HCT116 (cell line): Measurements from ENCODE around the gene SMARCD1. TPM values are rescaled to one million over a fixed set of nuclear protein-coding genes. Genes with fewer than 3 reads are reported as not detected.

Source experiments
- ATAC-seq: fragments of 200-7000 bp; cut with Tn5 transposase; 2 replicates; pipeline ENCODE4 v1.9.1; 2020; ENCODE audit warnings: mild to moderate bottlenecking, moderate library complexity
- BruUV-seq: library from RNA; stranded (reverse); fragments of 400-500 nt; replicated peaks from 2 replicates; lab custom pipeline; 2021; lab: Mats Ljungman, UMichigan
- CTCF ChIA-PET: fragments of 300-600 bp; sonication (Branson Sonifier 250); formaldehyde crosslinking; loops from one replicate; lab custom pipeline; 2021; ENCODE audit warnings: antibody characterized with exemption; lab: Charles Lee
- POLR2A ChIA-PET: fragments of 300-600, 350-600 bp; sonication (Branson Sonifier 250); formaldehyde crosslinking; loops from one replicate; lab custom pipeline; 2021; ENCODE audit warnings: antibody characterized with exemption; lab: Charles Lee
- RAD21 ChIA-PET, 2 experiments: fragments of 300-600 bp; sonication (Branson Sonifier 250); formaldehyde crosslinking; loops; one replicate each; lab custom pipeline; 2023; ENCODE audit warnings: low total read pairs in 2 of 2; ENCODE audit not compliant: uncharacterized antibody in 2 of 2, unreplicated experiment in 2 of 2, low non-redundant PET in 1 of 2; lab: Charles Lee
- DNase-seq: peaks from one replicate; pipeline ENCODE4 v3.0.0-alpha.2; 2010; ENCODE audit warnings: low read depth, low spot score
- H2AFZ ChIP-seq: fragments of 200-600 bp; shearing (Covaris generic), sonication (generic); 2 replicates; pipeline ENCODE4 v1.6.1; 2017; ENCODE audit warnings: low read depth, mixed run types, mixed read lengths, antibody characterized with exemption, low read length; ENCODE audit not compliant: poor library complexity, severe bottlenecking
- H3K27ac ChIP-seq: 2 replicates; pipeline ENCODE4 v1.5.1; 2012; ENCODE audit warnings: low read depth, low read length
- H3K27me3 ChIP-seq: fragments of 200-600 bp; sonication (generic); 2 replicates; pipeline ENCODE4 v1.6.1; 2016; ENCODE audit warnings: mixed run types, low read length, mixed read lengths; ENCODE audit not compliant: insufficient read depth
- H3K36me3 ChIP-seq, 2 experiments: fragments of 200-500 bp in 1 of 2; fragments of 200-600 bp in 1 of 2; sonication (Bioruptor generic) in 1 of 2; sonication (generic) in 1 of 2; 2 replicates each; pipeline versions ENCODE4 v1.5.1 to v1.6.1; 2014 to 2016; ENCODE audit warnings: low read length in 2 of 2, inconsistent platforms in 1 of 2, mixed read lengths in 1 of 2, mixed run types in 1 of 2; ENCODE audit not compliant: insufficient read depth in 2 of 2, control insufficient read depth in 1 of 2
- H3K4me1 ChIP-seq, 2 experiments: fragments of 200-600 bp in 1 of 2; sonication (generic) in 1 of 2; 2 replicates each; pipeline versions ENCODE4 v1.5.1 to v1.6.1; 2012 to 2017; ENCODE audit warnings: low read length in 2 of 2, inconsistent platforms in 1 of 2, mild to moderate bottlenecking in 1 of 2, mixed read lengths in 1 of 2, mixed run types in 1 of 2, moderate library complexity in 1 of 2; ENCODE audit not compliant: insufficient read depth in 2 of 2, control insufficient read depth in 1 of 2
- H3K4me2 ChIP-seq: fragments of 200-600 bp; sonication (generic); 2 replicates; pipeline ENCODE4 v1.6.1; 2017; ENCODE audit warnings: mixed run types, low read length, mixed read lengths
- H3K4me3 ChIP-seq, 2 experiments: fragments of 200-600 bp in 1 of 2; sonication (generic) in 1 of 2; replicated peaks in 1 of 2; 2 replicates each; pipeline ENCODE4 v1.5.1; 2011 to 2016; ENCODE audit warnings: low read length in 2 of 2, control low read depth in 1 of 2, low read depth in 1 of 2, mild to moderate bottlenecking in 1 of 2, mixed read lengths in 1 of 2, mixed run types in 1 of 2
- H3K79me2 ChIP-seq: fragments of 200-600 bp; sonication (generic); 2 replicates; pipeline ENCODE4 v1.6.1; 2017; ENCODE audit warnings: mild to moderate bottlenecking, mixed run types, low read length, moderate library complexity, mixed read lengths; ENCODE audit not compliant: insufficient read depth
- H3K9ac ChIP-seq: fragments of 200-600 bp; sonication (generic); 2 replicates; pipeline ENCODE4 v1.6.1; 2016; ENCODE audit warnings: low read length, mixed read lengths
- H3K9me2 ChIP-seq: fragments of 200-600 bp; sonication (generic), shearing (Covaris generic); 2 replicates; pipeline ENCODE4 v1.6.1; 2017; ENCODE audit warnings: mixed run types, mild to moderate bottlenecking, moderate library complexity; ENCODE audit not compliant: insufficient read depth
- H3K9me3 ChIP-seq, 2 experiments: fragments of 200-500 bp in 1 of 2; fragments of 200-600 bp in 1 of 2; sonication (Bioruptor generic) in 1 of 2; sonication (generic) in 1 of 2; 2 replicates each; pipeline ENCODE4 v1.6.1; 2014 to 2017; ENCODE audit warnings: low read length in 2 of 2, mixed read lengths in 2 of 2, inconsistent platforms in 1 of 2, low read depth in 1 of 2, mild to moderate bottlenecking in 1 of 2, mixed run types in 1 of 2, moderate library complexity in 1 of 2; ENCODE audit not compliant: control insufficient read depth in 1 of 2, insufficient read depth in 1 of 2
- H4K20me1 ChIP-seq: fragments of 200-600 bp; sonication (generic), shearing (Covaris generic); 2 replicates; pipeline ENCODE4 v1.6.1; 2017; ENCODE audit warnings: mixed run types, mild to moderate bottlenecking, moderate library complexity; ENCODE audit not compliant: insufficient read depth
- CEBPB ChIP-seq: IDR thresholded peaks from 2 replicates; pipeline ENCODE4 v1.6.1; 2012; ENCODE audit warnings: low read depth
- CTCF ChIP-seq, 3 experiments: fragments of 200-600 bp in 1 of 3; sonication (generic) in 1 of 3; IDR thresholded peaks in 2 of 3; conservative IDR thresholded peaks in 1 of 3; 2 replicates each; pipeline ENCODE4 v1.5.1; 2012 to 2017; ENCODE audit warnings: low read depth in 2 of 3, low read length in 2 of 3, antibody characterized with exemption in 1 of 3, borderline replicate concordance in 1 of 3, control low read depth in 1 of 3, mild to moderate bottlenecking in 1 of 3, mixed read lengths in 1 of 3, mixed run types in 1 of 3, moderate library complexity in 1 of 3; ENCODE audit not compliant: insufficient read depth in 1 of 3
- EGR1 ChIP-seq: IDR thresholded peaks from 2 replicates; pipeline ENCODE4 v1.6.1; 2012; ENCODE audit warnings: low read depth
- ELF1 ChIP-seq: IDR thresholded peaks from 2 replicates; pipeline ENCODE4 v1.6.1; 2012; ENCODE audit warnings: low read depth, borderline replicate concordance
- EZH2 ChIP-seq: fragments of 200-600 bp; sonication (generic); IDR thresholded peaks from 2 replicates; pipeline ENCODE4 v1.6.1; 2017; ENCODE audit warnings: antibody characterized with exemption, mixed run types
- EZH2phosphoT487 ChIP-seq: fragments of 200-600 bp; IDR thresholded peaks from 2 replicates; pipeline ENCODE4 v1.6.1; 2018; ENCODE audit warnings: antibody characterized with exemption, borderline replicate concordance
- FOSL1 ChIP-seq: IDR thresholded peaks from 2 replicates; pipeline ENCODE4 v1.6.1; 2012; ENCODE audit warnings: low read depth
- JUND ChIP-seq: IDR thresholded peaks from 2 replicates; pipeline ENCODE4 v1.6.1; 2012
- MAX ChIP-seq: IDR thresholded peaks from 2 replicates; pipeline ENCODE4 v1.6.1; 2012
- POLR2A ChIP-seq: IDR thresholded peaks from 2 replicates; pipeline ENCODE4 v1.7.0; 2011; ENCODE audit warnings: borderline replicate concordance; ENCODE audit not compliant: insufficient read depth, insufficient read length; ENCODE audit errors: extremely low read depth
- POLR2AphosphoS5 ChIP-seq: IDR thresholded peaks from 2 replicates; pipeline ENCODE4 v1.6.1; 2011; ENCODE audit warnings: mild to moderate bottlenecking, low read depth, low read length, moderate library complexity
- SIN3A ChIP-seq: IDR thresholded peaks from 2 replicates; pipeline ENCODE4 v1.6.1; 2012; ENCODE audit warnings: low read depth
- TCF7L2 ChIP-seq: IDR thresholded peaks from 2 replicates; pipeline ENCODE4 v1.7.0; 2011; ENCODE audit warnings: borderline replicate concordance, inconsistent platforms; ENCODE audit not compliant: insufficient read depth, insufficient read length; ENCODE audit errors: extremely low read depth
- ZFX ChIP-seq: fragments of 450-650 bp; IDR thresholded peaks from 2 replicates; pipeline ENCODE4 v1.6.1; 2017
- intact Hi-C: fragments of 100-400 bp; cut with micrococcal nuclease; formaldehyde crosslinking; loops from 2 replicates; pipeline ENCODE4 v1.10.0; 2022
- total RNA-seq: library from RNA; stranded (reverse); gene quantifications from one replicate; pipeline ENCODE4 v1.2.1, GENCODE V29; 2021; ENCODE audit not compliant: unreplicated experiment
- TF ChIP-seq, protein P1 (sequence below): IDR thresholded peaks from 2 replicates; pipeline ENCODE4 v1.6.1; 2012; ENCODE audit warnings: low read depth
- TF ChIP-seq, protein P2 (sequence below): IDR thresholded peaks from 2 replicates; pipeline ENCODE4 v1.6.1; 2011; ENCODE audit warnings: mild to moderate bottlenecking, low read length, moderate library complexity; ENCODE audit not compliant: insufficient replicate concordance; ENCODE audit errors: extremely low read depth
- TF ChIP-seq, protein P3 (sequence below): IDR thresholded peaks from 2 replicates; pipeline ENCODE4 v1.6.1; 2012

SMARCD1 gene
- total RNA-seq, 1 experiment from 2014 or later = 64.8 TPM

GRCh38 chr12:50111693-50112455, 26.7 kb downstream of the SMARCD1 start, which contains the start of gene COX14:
Gene COX14, plus strand, starts transcription at chr12:50112236. Its CDS starts 7,808 bp downstream, at chr12:50120044.
- Histone ChIP-seq H3K27me3 (no peaks in the 10 kb centered on the region), H3K9ac (peak within 1 kb of the TSS; percentile 85), H3K4me1 (peaks cover 20 to 22% of the 10 kb centered on the region in 2 experiments), H3K4me3 (peak within 1 kb of the TSS; percentile 93 to 99), H3K9me3 (no peaks in the 10 kb centered on the region), H3K79me2 (peaks cover 40% of the 10 kb centered on the region), H3K27ac (peak within 1 kb of the TSS; percentile 77), H3K9me2 (no peaks in the 10 kb centered on the region), H2AFZ (no peak within 1 kb of the TSS), H3K4me2 (peak within 1 kb of the TSS; percentile 79), H3K36me3 (no peaks in the 10 kb centered on the region), H4K20me1 (no peaks in the 10 kb centered on the region)
- intact Hi-C loops = loop anchor here (2.0 to 5.0 kb wide), 2 partner anchors 55 to 200 kb away; partner anchors contain the start of gene CERS5
- CTCF ChIA-PET = interaction anchor here (0.7 to 3.8 kb wide), 32 partner anchors 8 to 813 kb away, joined by 3 to 33 read pairs (median 4); partner anchors contain the start of genes CERS5, GPD1, LIMA1 and SMARCD1
- DNase-seq (peak; percentile 99), ATAC-seq (peak; percentile 90)
- POLR2A ChIA-PET = interaction anchor here (0.6 to 2.8 kb wide), 13 partner anchors 8 to 370 kb away, joined by 3 to 20 read pairs (median 4); partner anchors contain the start of genes CERS5, GPD1, LIMA1 and SMARCD1
- RAD21 ChIA-PET = interaction anchor here (0.5 to 1.7 kb wide), 9 partner anchors 27 to 203 kb away, joined by 3 to 7 read pairs (median 3); partner anchors contain the start of genes CERS5 (in 1 of the 2) and SMARCD1 (in 1 of the 2)
- no TSS peak for BruUV-seq
- peak; percentile 83 to 94 (median 91); a peak in 5 of 6 replicates for TF ChIP-seq CTCF (IDR thresholded peaks at IDR 0.05 in 2 of 3, conservative IDR thresholded peaks at IDR 0.05 in 1 of 3; ENCODE audit: borderline replicate concordance in 1 of 3, insufficient read depth in 1 of 3, low read depth in 2 of 3, low read length in 2 of 3)
- TF ChIP-seq, protein P1, sequence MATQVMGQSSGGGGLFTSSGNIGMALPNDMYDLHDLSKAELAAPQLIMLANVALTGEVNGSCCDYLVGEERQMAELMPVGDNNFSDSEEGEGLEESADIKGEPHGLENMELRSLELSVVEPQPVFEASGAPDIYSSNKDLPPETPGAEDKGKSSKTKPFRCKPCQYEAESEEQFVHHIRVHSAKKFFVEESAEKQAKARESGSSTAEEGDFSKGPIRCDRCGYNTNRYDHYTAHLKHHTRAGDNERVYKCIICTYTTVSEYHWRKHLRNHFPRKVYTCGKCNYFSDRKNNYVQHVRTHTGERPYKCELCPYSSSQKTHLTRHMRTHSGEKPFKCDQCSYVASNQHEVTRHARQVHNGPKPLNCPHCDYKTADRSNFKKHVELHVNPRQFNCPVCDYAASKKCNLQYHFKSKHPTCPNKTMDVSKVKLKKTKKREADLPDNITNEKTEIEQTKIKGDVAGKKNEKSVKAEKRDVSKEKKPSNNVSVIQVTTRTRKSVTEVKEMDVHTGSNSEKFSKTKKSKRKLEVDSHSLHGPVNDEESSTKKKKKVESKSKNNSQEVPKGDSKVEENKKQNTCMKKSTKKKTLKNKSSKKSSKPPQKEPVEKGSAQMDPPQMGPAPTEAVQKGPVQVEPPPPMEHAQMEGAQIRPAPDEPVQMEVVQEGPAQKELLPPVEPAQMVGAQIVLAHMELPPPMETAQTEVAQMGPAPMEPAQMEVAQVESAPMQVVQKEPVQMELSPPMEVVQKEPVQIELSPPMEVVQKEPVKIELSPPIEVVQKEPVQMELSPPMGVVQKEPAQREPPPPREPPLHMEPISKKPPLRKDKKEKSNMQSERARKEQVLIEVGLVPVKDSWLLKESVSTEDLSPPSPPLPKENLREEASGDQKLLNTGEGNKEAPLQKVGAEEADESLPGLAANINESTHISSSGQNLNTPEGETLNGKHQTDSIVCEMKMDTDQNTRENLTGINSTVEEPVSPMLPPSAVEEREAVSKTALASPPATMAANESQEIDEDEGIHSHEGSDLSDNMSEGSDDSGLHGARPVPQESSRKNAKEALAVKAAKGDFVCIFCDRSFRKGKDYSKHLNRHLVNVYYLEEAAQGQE = no peak
- no peak for TF ChIP-seq EGR1
- TF ChIP-seq, protein P2, sequence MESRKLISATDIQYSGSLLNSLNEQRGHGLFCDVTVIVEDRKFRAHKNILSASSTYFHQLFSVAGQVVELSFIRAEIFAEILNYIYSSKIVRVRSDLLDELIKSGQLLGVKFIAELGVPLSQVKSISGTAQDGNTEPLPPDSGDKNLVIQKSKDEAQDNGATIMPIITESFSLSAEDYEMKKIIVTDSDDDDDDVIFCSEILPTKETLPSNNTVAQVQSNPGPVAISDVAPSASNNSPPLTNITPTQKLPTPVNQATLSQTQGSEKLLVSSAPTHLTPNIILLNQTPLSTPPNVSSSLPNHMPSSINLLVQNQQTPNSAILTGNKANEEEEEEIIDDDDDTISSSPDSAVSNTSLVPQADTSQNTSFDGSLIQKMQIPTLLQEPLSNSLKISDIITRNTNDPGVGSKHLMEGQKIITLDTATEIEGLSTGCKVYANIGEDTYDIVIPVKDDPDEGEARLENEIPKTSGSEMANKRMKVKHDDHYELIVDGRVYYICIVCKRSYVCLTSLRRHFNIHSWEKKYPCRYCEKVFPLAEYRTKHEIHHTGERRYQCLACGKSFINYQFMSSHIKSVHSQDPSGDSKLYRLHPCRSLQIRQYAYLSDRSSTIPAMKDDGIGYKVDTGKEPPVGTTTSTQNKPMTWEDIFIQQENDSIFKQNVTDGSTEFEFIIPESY = peak; percentile 46
- no peak for TF ChIP-seq CEBPB
- TF ChIP-seq MAX = peak; percentile 96
- peak; percentile 92 for TF ChIP-seq POLR2AphosphoS5
- peak; percentile 96; the same call in 1 of the 2 replicates for TF ChIP-seq ELF1
- TF ChIP-seq FOSL1 = no peak
- no peak for TF ChIP-seq EZH2
- TF ChIP-seq ZFX = peak; percentile 77; the same call in 1 of the 2 replicates
- peak; percentile 95; the same call in 1 of the 2 replicates for TF ChIP-seq SIN3A
- no peak for TF ChIP-seq EZH2phosphoT487
- TF ChIP-seq POLR2A = peak; percentile 78
- peak; percentile 68 for TF ChIP-seq TCF7L2
- TF ChIP-seq JUND = no peak
- TF ChIP-seq, protein P3, sequence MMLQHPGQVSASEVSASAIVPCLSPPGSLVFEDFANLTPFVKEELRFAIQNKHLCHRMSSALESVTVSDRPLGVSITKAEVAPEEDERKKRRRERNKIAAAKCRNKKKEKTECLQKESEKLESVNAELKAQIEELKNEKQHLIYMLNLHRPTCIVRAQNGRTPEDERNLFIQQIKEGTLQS = no peak
